ENCODE results near the gene NAGK. TPM values are rescaled to one million over a fixed set of nuclear protein-coding genes. Genes with fewer than 3 reads are reported as not detected.

The NAGK gene
- total RNA-seq, 3 donors from 2014 or later (not counting 1 experiment from before 2014, with no cell fraction given) = 67.3 to 93.6 (median 74.9) TPM

- Histone ChIP-seq H3K27me3 (ENCODE audit: control insufficient read depth, insufficient read depth, low read length) (no peaks in the 10 kb centered on the region), H3K4me3 (ENCODE audit: low read length) (no peak overlapping the region), H3K27ac (ENCODE audit: low read length) (no peak overlapping the region), H3K36me3 (ENCODE audit: control insufficient read depth, insufficient read depth, low read length) (peaks cover 27% of the 10 kb centered on the region), H3K9me3 (ENCODE audit: control insufficient read depth, insufficient read depth, low read length) (no peaks in the 10 kb centered on the region), H3K4me1 (ENCODE audit: control insufficient read depth, insufficient read depth, low read length) (no peaks in the 10 kb centered on the region)
- no peaks in the 10 kb centered on the region for H3K4me1 Mint-ChIP-seq
- no peak overlapping the region for H3K4me3 Mint-ChIP-seq
- peaks cover 14% of the 10 kb centered on the region for H3K36me3 Mint-ChIP-seq
- DNase-seq = no peak
- H3K27me3 Mint-ChIP-seq (ENCODE audit: low read depth in 2 of 2) = no peaks in the 10 kb centered on the region
- no peak for ATAC-seq
- intact Hi-C loops (cut with micrococcal nuclease) = no loop called here
- H3K9me3 Mint-ChIP-seq = no peaks in the 10 kb centered on the region
- no peak for TF ChIP-seq CTCF (IDR thresholded peaks at IDR 0.05)
- no peak overlapping the region for H3K27ac Mint-ChIP-seq
Measured at GRCh38 chr2:71117063-71117462, 48.6 kb downstream of the NAGK start.

GRCh38 chr2:71120195-71120594 is 51.7 kb downstream of the NAGK start:
- Mint-ChIP-seq H3K27me3 (ENCODE audit: low read depth in 2 of 2) (no peaks in the 10 kb centered on the region), H3K36me3 (no peaks in the 10 kb centered on the region), H3K4me1 (no peaks in the 10 kb centered on the region), H3K4me3 (no peak overlapping the region), H3K9me3 (no peaks in the 10 kb centered on the region), H3K27ac (no peak overlapping the region)
- Histone ChIP-seq H3K4me1 (ENCODE audit: control insufficient read depth, insufficient read depth, low read length) (no peaks in the 10 kb centered on the region), H3K4me3 (ENCODE audit: low read length) (no peak overlapping the region), H3K27me3 (ENCODE audit: control insufficient read depth, insufficient read depth, low read length) (no peaks in the 10 kb centered on the region), H3K9me3 (ENCODE audit: control insufficient read depth, insufficient read depth, low read length) (no peaks in the 10 kb centered on the region), H3K36me3 (ENCODE audit: control insufficient read depth, insufficient read depth, low read length) (peaks cover 16% of the 10 kb centered on the region), H3K27ac (ENCODE audit: low read length) (no peak overlapping the region)
- WGBS (ENCODE audit: insufficient coverage) = 92% methylated on average over 6 of the region's 6 CpGs
- intact Hi-C loops (cut with micrococcal nuclease) = no loop called here
- ATAC-seq = no peak
- DNase-seq = no peak
- TF ChIP-seq CTCF (IDR thresholded peaks at IDR 0.05) = no peak

- H3K4me3 ChIP-seq (ENCODE audit: low read length) = no peak overlapping the region
- no peaks in the 10 kb centered on the region for H3K36me3 Mint-ChIP-seq
- WGBS (ENCODE audit: insufficient coverage) = 83% methylated on average over 1 of the region's 1 CpG
- H3K27me3 ChIP-seq (ENCODE audit: control insufficient read depth, insufficient read depth, low read length) = no peaks in the 10 kb centered on the region
- DNase-seq (no peak), ATAC-seq (no peak)
- no peaks in the 10 kb centered on the region for H3K9me3 ChIP-seq (ENCODE audit: control insufficient read depth, insufficient read depth, low read length)
- no peak overlapping the region for H3K4me3 Mint-ChIP-seq
- no peak for TF ChIP-seq CTCF (IDR thresholded peaks at IDR 0.05)
- intact Hi-C loops (cut with micrococcal nuclease) = no loop called here
- no peak overlapping the region for H3K27ac Mint-ChIP-seq
- H3K4me1 ChIP-seq (ENCODE audit: control insufficient read depth, insufficient read depth, low read length) = no peaks in the 10 kb centered on the region
- peaks cover 16% of the 10 kb centered on the region for H3K36me3 ChIP-seq (ENCODE audit: control insufficient read depth, insufficient read depth, low read length)
- H3K27ac ChIP-seq (ENCODE audit: low read length) = no peak overlapping the region
- H3K4me1 Mint-ChIP-seq = no peaks in the 10 kb centered on the region
- H3K27me3 Mint-ChIP-seq (ENCODE audit: low read depth in 2 of 2) = no peaks in the 10 kb centered on the region
- no peaks in the 10 kb centered on the region for H3K9me3 Mint-ChIP-seq
Measured at GRCh38 chr2:71121479-71121878, 53.0 kb downstream of the NAGK start.

Data from natural killer cell (primary cell).